GM12878 (cell line): ENCODE results near the gene SLC35E3. TPM values are rescaled to one million over a fixed set of nuclear protein-coding genes. Genes with fewer than 3 reads are reported as not detected.

Source experiments
- ATAC-seq: fragments of 200-7000 bp; cut with Tn5 transposase; 3 replicates; pipeline ENCODE4 v1.9.1; 2020; ENCODE audit warnings: mild to moderate bottlenecking, moderate library complexity
- BruUV-seq: library from RNA; stranded (reverse); fragments of 400-500 nt; replicated peaks from 2 replicates; lab custom pipeline; 2021; lab: Mats Ljungman, UMichigan
- CTCF ChIA-PET: fragments of 300-600 bp; sonication (Branson Sonifier 250); formaldehyde crosslinking; extraction: SDS; loops from one replicate; lab custom pipeline; 2021; ENCODE audit warnings: inconsistent platforms; lab: Yijun Ruan, JAX
- POLR2A ChIA-PET: fragments of 350-600 bp; formaldehyde crosslinking; extraction: SDS; loops from one replicate; lab custom pipeline; 2021; ENCODE audit warnings: inconsistent platforms; lab: Charles Lee
- RAD21 ChIA-PET: fragments of 300-600 bp; sonication (Branson Sonifier 250); formaldehyde crosslinking; loops from one replicate; lab custom pipeline; 2023; ENCODE audit warnings: antibody characterized with exemption; ENCODE audit not compliant: unreplicated experiment; lab: Charles Lee
- SMC1A ChIA-PET: fragments of 300-600 bp; sonication (Branson Sonifier 250); formaldehyde crosslinking; loops from one replicate; lab custom pipeline; 2023; ENCODE audit not compliant: unreplicated experiment, uncharacterized antibody; lab: Charles Lee
- DNase-seq: peaks from one replicate; pipeline ENCODE4 v3.0.0-alpha.2; 2011; ENCODE audit warnings: low read depth, low spot score
- FAIRE-seq: peaks from 3 replicates; lab custom pipeline; 2011; peaks lifted over from hg19 to GRCh38; lab: Jason Lieb, UNC
- H2AFZ ChIP-seq: 2 replicates; pipeline ENCODE4 v1.6.0; 2011; ENCODE audit warnings: low read depth, low read length, control low read depth; ENCODE audit not compliant: control insufficient read depth
- H3K27ac ChIP-seq: 2 replicates; pipeline ENCODE4 v1.5.1; 2011; ENCODE audit warnings: control low read depth; ENCODE audit not compliant: control insufficient read depth, insufficient read depth
- H3K27me3 ChIP-seq, 2 experiments: replicated peaks in 1 of 2; 2 replicates each; pipeline versions ENCODE4 v1.6.0 to v1.6.1; 2011; ENCODE audit warnings: low read length in 1 of 2; ENCODE audit not compliant: control insufficient read depth in 2 of 2, insufficient read depth in 2 of 2
- H3K36me3 ChIP-seq, 2 experiments: 2 replicates each; pipeline ENCODE4 v1.5.1; 2011; ENCODE audit warnings: low read length in 1 of 2; ENCODE audit not compliant: control insufficient read depth in 2 of 2, insufficient read depth in 2 of 2
- H3K4me1 ChIP-seq: 2 replicates; pipeline ENCODE4 v1.6.1; 2011; ENCODE audit warnings: mild to moderate bottlenecking, low read length, moderate library complexity, mixed read lengths; ENCODE audit not compliant: control insufficient read depth, insufficient read depth
- H3K4me2 ChIP-seq: 2 replicates; pipeline ENCODE4 v1.6.0; 2011; ENCODE audit warnings: control low read depth; ENCODE audit not compliant: control insufficient read depth, insufficient read depth
- H3K4me3 ChIP-seq: fragments of 200-600 bp; sonication (generic); 2 replicates; pipeline ENCODE4 v1.5.1; 2016
- H3K79me2 ChIP-seq: 2 replicates; pipeline ENCODE4 v1.6.0; 2011; ENCODE audit warnings: low read length; ENCODE audit not compliant: control insufficient read depth, insufficient read depth
- H3K9ac ChIP-seq: 2 replicates; pipeline ENCODE4 v1.8.0; 2011; ENCODE audit warnings: low read length, control low read depth, mixed read lengths; ENCODE audit not compliant: control insufficient read depth, insufficient read depth
- H3K9me3 ChIP-seq: replicated peaks from 3 replicates; pipeline ENCODE4 v1.5.1; 2011; ENCODE audit warnings: mild to moderate bottlenecking, low read length; ENCODE audit not compliant: control insufficient read depth, insufficient read depth
- H4K20me1 ChIP-seq: 2 replicates; pipeline ENCODE4 v1.6.0; 2011; ENCODE audit not compliant: control insufficient read depth, insufficient read depth
- CHD1 ChIP-seq: IDR thresholded peaks from 2 replicates; pipeline ENCODE4 v1.6.1; 2012; ENCODE audit warnings: low read depth, low read length, improper control_type of control experiment
- HDAC6 ChIP-seq: fragments of 200-600 bp; sonication (generic); IDR thresholded peaks from one replicate; pipeline ENCODE4 v1.8.0; 2017; ENCODE audit warnings: antibody characterized with exemption; ENCODE audit not compliant: unreplicated experiment
- KAT2A ChIP-seq: conservative IDR thresholded peaks from 2 replicates; pipeline ENCODE4 v1.6.1; 2011; ENCODE audit warnings: low read depth, low read length; ENCODE audit not compliant: control insufficient read depth
- MTA2 ChIP-seq: fragments of 450-650 bp; IDR thresholded peaks from 2 replicates; pipeline ENCODE4 v1.6.1; 2016; ENCODE audit warnings: low read depth, mild to moderate bottlenecking, moderate library complexity
- MYB ChIP-seq: fragments of 150-350 bp; IDR thresholded peaks from 2 replicates; pipeline ENCODE4 v1.6.1; 2014; ENCODE audit warnings: mild to moderate bottlenecking, low read depth, low read length, borderline replicate concordance
- PBX3 ChIP-seq: IDR thresholded peaks from 2 replicates; pipeline ENCODE4 v1.6.1; 2011; ENCODE audit warnings: mild to moderate bottlenecking, low read depth, low read length, moderate library complexity; ENCODE audit not compliant: insufficient replicate concordance
- POLR2AphosphoS2 ChIP-seq: IDR thresholded peaks from 2 replicates; pipeline ENCODE4 v1.6.1; 2011; ENCODE audit warnings: low read depth, mild to moderate bottlenecking, low read length, improper control_type of control experiment, moderate library complexity
- RAD21 ChIP-seq: IDR thresholded peaks from 2 replicates; pipeline ENCODE4 v1.6.1; 2011; ENCODE audit warnings: mild to moderate bottlenecking, low read depth, low read length, moderate library complexity; ENCODE audit not compliant: insufficient read depth
- SKIL ChIP-seq: fragments of 450-650 bp; IDR thresholded peaks from 2 replicates; pipeline ENCODE4 v1.6.1; 2017; ENCODE audit warnings: mild to moderate bottlenecking, low read depth, inconsistent platforms; ENCODE audit not compliant: poor library complexity, severe bottlenecking
- SMAD1 ChIP-seq: fragments of 450-650 bp; IDR thresholded peaks from 2 replicates; pipeline ENCODE4 v1.6.1; 2018; ENCODE audit warnings: mild to moderate bottlenecking, low read depth; ENCODE audit not compliant: partially characterized antibody
- SMARCA5 ChIP-seq: fragments of 450-650 bp; IDR thresholded peaks from 2 replicates; pipeline ENCODE4 v1.6.1; 2017; ENCODE audit warnings: mild to moderate bottlenecking
- STAT1 ChIP-seq: fragments of 450-650 bp; conservative IDR thresholded peaks from 2 replicates; pipeline ENCODE4 v1.6.1; 2014; ENCODE audit warnings: antibody characterized with exemption, mild to moderate bottlenecking
- ZNF217 ChIP-seq: fragments of 450-650 bp; IDR thresholded peaks from 2 replicates; pipeline ENCODE4 v1.6.1; 2017; ENCODE audit warnings: antibody characterized with exemption, mild to moderate bottlenecking
- ZNF384 ChIP-seq: IDR thresholded peaks from 2 replicates; pipeline ENCODE4 v1.6.1; 2012; ENCODE audit warnings: low read depth, mild to moderate bottlenecking, low read length, improper control_type of control experiment, borderline replicate concordance
- ZZZ3 ChIP-seq: IDR thresholded peaks from 2 replicates; pipeline ENCODE4 v1.6.1; 2011; ENCODE audit warnings: low read depth; ENCODE audit not compliant: control insufficient read depth, insufficient read length
- WGBS: methylation state at CpG from one replicate; pipeline ENCODE4 v1.1.6; 2016; ENCODE audit warnings: low lambda C conversion rate; ENCODE audit not compliant: insufficient replicate concordance, insufficient coverage; ENCODE audit errors: missing lambda C conversion rate; 5-methylcytosine and 5-hydroxymethylcytosine counted together
- in situ Hi-C: fragments of 300-500 bp; cut with MboI; formaldehyde crosslinking; loops from 9 replicates; pipeline ENCODE4 v1.14.3; 2018; ENCODE audit warnings: mixed read lengths
- intact Hi-C: fragments of 100-400 bp; cut with micrococcal nuclease; formaldehyde crosslinking; loops from one replicate; pipeline ENCODE4 v1.14.2; 2022; ENCODE audit not compliant: unreplicated experiment
- polyA plus RNA-seq, 11 experiments: library from polyadenylated mRNA; depleted of rRNA in 4 of 11; unstranded in 6 of 11; stranded (reverse) in 5 of 11; fragments of >200 nt; fragmentation: Nextera tagmentation in 4 of 11; fragmentation: Illumina TruSeq in 1 of 11; extraction: Ambion mirVana in 4 of 11; extraction: Trizol in 1 of 11; gene quantifications; 1 replicate in 1 of 11; 2 replicates in 10 of 11; pipeline versions ENCODE4 v1.2.1 to v1.2.3, GENCODE V29; 2011 to 2016; ENCODE audit warnings: inconsistent platforms in 2 of 11, missing spikeins in 2 of 11, low read depth in 1 of 11
- total RNA-seq, 4 experiments: library from RNA; depleted of rRNA in 3 of 4; stranded (reverse); fragments of >200 nt in 3 of 4; fragmentation: Illumina TruSeq in 1 of 4; extraction: Trizol in 1 of 4; gene quantifications; 2 replicates each; pipeline versions ENCODE4 v1.2.1 to v1.2.3, GENCODE V29; 2013 to 2021
- TF ChIP-seq, protein P1 (sequence below): IDR thresholded peaks from 2 replicates; pipeline ENCODE4 v1.6.1; 2012; ENCODE audit warnings: low read depth, low read length, improper control_type of control experiment
- TF ChIP-seq, protein P2 (sequence below): IDR thresholded peaks from 2 replicates; pipeline ENCODE4 v1.6.1; 2012; ENCODE audit warnings: low read depth, low read length, improper control_type of control experiment

Gene SLC35E3
- total and polyA plus RNA-seq, 10 of the 15 experiments (the other 5 are each of a cell fraction or from before 2014, with no cell fraction given): 3.6 to 19.8 (median 6.1) TPM

DNA sequence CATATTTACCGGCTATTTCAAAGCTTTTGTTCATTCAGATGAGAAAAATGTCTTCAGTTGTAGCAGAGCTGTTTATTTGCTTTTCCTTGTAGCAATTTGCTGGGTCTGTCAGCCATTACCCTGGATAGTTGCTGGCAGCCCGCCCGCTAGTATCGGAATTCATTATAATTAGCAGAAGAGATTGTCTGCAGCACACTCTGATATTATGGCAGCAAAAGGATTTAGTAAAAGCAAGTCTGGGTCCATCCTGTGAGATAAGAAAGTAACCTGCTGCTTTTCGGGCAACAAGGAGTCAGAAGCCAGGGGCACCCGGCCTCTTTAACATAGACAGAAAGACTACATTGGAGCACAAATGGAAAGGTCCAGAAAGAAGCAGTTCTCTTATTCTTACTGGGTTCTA lies 6.1 kb upstream of the SLC35E3 start:
- H3K79me2 ChIP-seq: no peaks in the 10 kb centered on the region
- RAD21 ChIA-PET: no interaction called here
- DNase-seq: no peak
- SMC1A ChIA-PET: interaction anchor here (0.6 to 0.9 kb wide), 2 partner anchors 12 to 70 kb away, joined by 3 to 4 read pairs; no protein-coding TSS in a partner anchor
- POLR2A ChIA-PET: no interaction called here
- 95% methylated on average over 6 of the region's 6 CpGs for WGBS
- no TSS peak for BruUV-seq
- no peak for ATAC-seq
- no peak overlapping the region for H3K27ac ChIP-seq
- H3K9ac ChIP-seq: no peak overlapping the region
- H2AFZ ChIP-seq: no peak overlapping the region
- CTCF ChIA-PET: interaction anchor here (0.6 kb wide), 1 partner anchor 90 kb away, joined by 3 read pairs; no protein-coding TSS in a partner anchor
- in situ Hi-C loops: no loop called here
- FAIRE-seq: no peak
- no peaks in the 10 kb centered on the region for H3K27me3 ChIP-seq
- no peaks in the 10 kb centered on the region for H3K4me1 ChIP-seq
- no peak overlapping the region for H3K4me3 ChIP-seq
- H4K20me1 ChIP-seq: no peaks in the 10 kb centered on the region
- H3K4me2 ChIP-seq: no peak overlapping the region
- no peak for TF ChIP-seq PBX3
- TF ChIP-seq POLR2AphosphoS2: no peak
- TF ChIP-seq, protein P1, sequence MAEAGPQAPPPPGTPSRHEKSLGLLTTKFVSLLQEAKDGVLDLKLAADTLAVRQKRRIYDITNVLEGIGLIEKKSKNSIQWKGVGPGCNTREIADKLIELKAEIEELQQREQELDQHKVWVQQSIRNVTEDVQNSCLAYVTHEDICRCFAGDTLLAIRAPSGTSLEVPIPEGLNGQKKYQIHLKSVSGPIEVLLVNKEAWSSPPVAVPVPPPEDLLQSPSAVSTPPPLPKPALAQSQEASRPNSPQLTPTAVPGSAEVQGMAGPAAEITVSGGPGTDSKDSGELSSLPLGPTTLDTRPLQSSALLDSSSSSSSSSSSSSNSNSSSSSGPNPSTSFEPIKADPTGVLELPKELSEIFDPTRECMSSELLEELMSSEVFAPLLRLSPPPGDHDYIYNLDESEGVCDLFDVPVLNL: no peak
- TF ChIP-seq, protein P2, sequence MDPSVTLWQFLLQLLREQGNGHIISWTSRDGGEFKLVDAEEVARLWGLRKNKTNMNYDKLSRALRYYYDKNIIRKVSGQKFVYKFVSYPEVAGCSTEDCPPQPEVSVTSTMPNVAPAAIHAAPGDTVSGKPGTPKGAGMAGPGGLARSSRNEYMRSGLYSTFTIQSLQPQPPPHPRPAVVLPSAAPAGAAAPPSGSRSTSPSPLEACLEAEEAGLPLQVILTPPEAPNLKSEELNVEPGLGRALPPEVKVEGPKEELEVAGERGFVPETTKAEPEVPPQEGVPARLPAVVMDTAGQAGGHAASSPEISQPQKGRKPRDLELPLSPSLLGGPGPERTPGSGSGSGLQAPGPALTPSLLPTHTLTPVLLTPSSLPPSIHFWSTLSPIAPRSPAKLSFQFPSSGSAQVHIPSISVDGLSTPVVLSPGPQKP: no peak
- no peak for TF ChIP-seq ZNF217
- TF ChIP-seq SMAD1: no peak
- no peak for TF ChIP-seq MTA2
- no peak for TF ChIP-seq SMARCA5
- no peak for TF ChIP-seq MYB
- TF ChIP-seq SKIL: no peak
- TF ChIP-seq STAT1: no peak
- no peak for TF ChIP-seq ZZZ3
- TF ChIP-seq CHD1: no peak
- TF ChIP-seq RAD21: no peak
- TF ChIP-seq HDAC6: no peak
- no peak for TF ChIP-seq KAT2A
- no peak for TF ChIP-seq ZNF384
- H3K9me3 ChIP-seq: no peaks in the 10 kb centered on the region
- intact Hi-C loops: no loop called here
- H3K36me3 ChIP-seq: peaks cover 3 to 9% of the 10 kb centered on the region in 2 experiments
